Hippocampal formation (tissue), 2 donors: ENCODE data around the gene C5orf52.
A peak's percentile ranks its signal among the peaks of the same experiment; 100 is the strongest.
"Not testable (repeated sequence)": the region's sequence is repeated elsewhere in the genome, so short reads cannot be mapped to it uniquely, and the experiment has no call there.

Source experiments
- DNase-seq, 2 donors: peaks; one replicate each; lab custom pipeline; 2025; lab: John Stamatoyannopoulos, UW

C5orf52 gene

GRCh38 chr5:157679801-157680200 is 8.5 kb downstream of the C5orf52 start:
- DNase-seq: no peak

DNA sequence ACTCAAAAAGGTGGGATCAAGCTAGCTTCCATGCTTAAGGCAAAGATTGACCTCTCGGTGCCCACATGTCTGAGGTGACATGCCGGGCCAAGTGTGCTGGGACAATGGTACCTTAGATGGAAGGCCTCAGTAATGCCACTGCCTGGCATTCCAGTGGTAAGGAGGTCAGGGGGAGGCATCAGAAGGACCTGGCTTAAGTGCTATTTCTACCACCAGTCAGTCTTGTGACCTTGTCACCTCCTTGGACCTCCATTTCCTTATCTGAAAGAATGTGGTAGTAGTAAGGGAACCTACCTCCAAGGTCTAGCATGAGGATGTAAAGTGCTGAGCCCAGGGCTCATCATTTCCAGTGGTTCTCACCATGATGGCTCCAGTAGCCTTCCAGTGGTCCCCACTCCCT is 8.9 kb downstream of the C5orf52 start:
- DNase-seq: no peak

- DNase-seq: no peak
Measured at GRCh38 chr5:157681048-157681447, 9.7 kb downstream of the C5orf52 start.

DNA sequence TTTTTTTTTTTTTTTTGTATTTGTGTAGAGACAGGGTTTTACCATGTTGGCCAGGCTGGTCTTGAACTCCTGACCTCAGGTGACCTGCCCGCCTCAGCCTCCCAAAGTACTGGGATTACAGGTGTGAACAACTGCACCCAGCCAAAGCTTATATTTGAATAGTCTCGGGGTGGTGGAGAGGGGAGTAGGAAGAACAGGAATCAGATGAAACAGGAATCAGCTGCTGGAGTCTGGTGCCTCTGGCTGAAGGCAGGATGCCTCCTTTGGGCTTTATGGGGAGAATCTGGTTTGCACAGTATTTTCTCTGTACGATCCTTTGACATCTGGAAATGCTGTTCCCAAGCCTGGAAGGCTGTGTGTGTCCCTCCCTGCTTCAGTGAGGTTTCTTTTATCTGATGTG is 10.9 kb downstream of the C5orf52 start:
- no peak for DNase-seq

DNA sequence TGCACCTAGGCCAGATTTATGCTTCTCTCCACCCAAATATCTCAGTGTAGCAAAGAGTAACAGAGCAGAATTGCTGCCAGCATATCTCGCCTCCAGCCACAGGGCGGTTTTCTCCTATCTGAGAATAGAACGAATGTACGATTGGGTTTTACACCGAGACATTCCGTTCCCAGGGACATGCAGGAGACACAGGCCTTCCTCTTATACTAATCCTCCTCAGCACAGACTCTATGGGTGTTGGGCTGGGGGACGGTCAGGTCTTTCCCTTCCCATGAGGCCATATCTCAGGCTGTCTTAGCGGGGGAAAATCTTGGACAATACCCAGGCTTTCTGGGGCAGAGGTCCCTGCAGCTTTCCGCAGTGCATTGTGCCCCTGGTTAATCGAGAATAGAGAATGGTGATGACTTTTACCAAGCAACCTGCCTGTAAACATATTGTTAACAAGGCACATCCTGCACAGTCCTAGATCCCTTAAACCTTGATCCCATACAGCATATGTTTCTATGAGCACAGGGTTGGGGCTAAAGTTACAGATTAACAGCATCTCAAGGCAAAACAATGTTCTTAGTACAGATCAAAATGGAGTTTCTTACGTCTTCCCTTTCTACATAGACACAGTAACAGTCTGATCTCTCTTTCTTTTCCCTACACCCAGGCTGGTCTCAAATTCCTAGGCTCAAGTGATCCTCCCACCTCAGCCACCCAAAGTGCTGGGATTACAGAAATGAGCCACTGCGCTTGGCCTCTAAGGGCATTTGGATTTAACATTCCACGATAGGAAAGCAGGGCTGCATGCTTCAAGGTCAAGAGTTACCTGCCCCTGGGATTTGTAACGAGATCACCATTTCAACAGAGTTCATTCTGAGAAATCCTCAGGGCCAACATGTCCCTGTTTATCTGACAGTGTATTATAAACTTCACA is 15.2 kb downstream of the C5orf52 start:
- DNase-seq: not testable (repeated sequence)

GRCh38 chr5:157687198-157687554 is 15.8 kb downstream of the C5orf52 start:
- DNase-seq: no peak

- DNase-seq: no peak
Measured at GRCh38 chr5:157689942-157690689, 18.8 kb downstream of the C5orf52 start.

DNA sequence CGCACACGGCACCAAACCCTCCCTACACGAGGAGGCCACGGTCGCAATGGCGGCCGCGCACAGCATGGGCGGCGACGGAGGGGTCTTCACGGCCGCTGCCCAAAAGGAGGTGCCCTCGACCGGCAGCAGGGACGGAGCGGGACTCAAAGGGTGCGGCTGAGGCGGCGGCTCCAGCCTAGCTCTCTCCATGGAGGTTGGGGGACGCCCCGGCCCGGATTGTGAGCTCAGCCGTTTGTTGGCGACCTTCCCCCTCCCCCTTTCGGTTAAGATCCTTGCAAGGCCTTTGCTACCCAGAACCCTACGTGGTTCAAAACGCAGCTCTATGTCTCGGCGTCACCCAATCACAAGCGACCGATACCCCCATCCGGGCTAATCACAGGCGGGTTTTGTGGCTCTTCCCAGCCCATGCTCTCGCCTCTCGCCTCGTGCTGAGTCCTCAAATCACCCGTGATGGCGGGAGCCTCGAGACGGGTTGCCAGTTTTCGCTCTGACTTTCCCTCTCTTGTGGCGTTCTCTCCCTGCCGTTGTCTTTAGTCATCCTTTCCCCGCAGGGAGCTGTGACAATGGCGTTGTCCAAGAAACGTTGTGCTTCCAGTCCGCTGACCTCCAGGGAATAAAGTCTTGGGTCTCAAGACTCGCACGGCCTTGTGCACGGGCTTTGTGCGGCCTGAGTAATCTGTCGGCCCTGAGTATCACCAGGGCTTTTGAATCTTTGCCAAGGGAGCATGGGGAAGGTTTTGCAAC is 19.5 kb downstream of the C5orf52 start:
- DNase-seq: no peak

DNA sequence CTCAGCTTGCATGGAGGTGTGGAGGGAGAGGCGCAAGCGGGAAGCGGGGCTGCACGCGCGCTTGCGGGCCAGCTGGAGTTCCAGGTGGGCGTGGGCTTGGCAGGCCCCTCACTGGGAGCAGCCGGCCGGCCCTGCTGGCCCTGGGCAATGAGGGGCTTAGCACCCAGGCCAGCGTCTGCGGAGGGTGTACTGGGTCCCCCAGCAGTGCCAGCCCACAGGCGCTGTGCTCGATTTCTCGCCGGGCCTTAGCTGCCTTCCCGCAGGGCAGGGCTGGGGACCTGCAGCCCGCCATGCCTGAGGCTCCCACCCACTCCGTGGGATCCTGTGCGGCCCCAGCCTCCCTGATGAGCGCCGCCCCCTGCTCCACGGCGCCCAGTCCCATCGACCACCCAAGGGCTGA is 22.5 kb downstream of the C5orf52 start:
- DNase-seq: not testable (repeated sequence)

GRCh38 chr5:157696154-157696553 is 24.8 kb downstream of the C5orf52 start:
- not testable (repeated sequence) for DNase-seq

- not testable (repeated sequence) for DNase-seq
Measured at GRCh38 chr5:157698674-157699073, 27.3 kb downstream of the C5orf52 start.

DNA sequence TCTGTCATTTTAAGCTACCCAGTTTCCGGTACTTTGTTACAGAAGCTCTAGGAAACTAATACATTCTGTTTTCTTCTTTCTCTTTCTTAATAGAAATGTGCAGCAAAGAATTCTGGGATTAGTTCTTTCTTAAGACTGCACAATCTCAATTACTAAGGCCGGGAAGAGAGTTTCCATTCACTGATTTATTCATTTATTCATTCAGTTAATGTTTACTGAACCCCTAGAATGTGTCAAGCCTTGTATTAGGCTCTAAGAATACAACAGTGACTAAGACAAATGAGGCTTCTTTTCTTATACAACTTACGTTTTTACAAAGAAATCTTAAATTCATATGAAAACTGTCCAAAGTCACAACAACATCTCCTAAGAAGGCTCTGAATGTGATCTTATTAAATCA is 32.4 kb downstream of the C5orf52 start:
- no peak for DNase-seq

DNA sequence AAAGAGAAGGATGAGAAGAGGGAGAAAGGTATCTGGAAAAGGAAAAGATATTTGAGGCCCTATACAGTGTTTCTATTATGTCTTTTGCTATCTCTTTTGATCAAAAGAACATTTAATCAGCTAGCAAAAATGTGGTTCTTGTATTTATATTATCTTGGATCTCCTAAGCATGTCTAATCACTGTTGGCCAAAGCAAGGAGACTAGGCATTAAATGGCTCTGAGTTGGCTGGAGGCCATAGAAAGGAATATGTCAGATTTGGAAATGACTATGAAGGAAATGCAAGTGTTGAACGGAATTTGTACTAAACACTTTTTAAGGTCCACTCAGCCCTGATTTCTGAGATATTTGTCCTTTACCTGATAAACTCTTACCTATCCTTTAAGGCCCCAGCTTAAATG is 37.5 kb downstream of the C5orf52 start:
- DNase-seq: no peak

DNA sequence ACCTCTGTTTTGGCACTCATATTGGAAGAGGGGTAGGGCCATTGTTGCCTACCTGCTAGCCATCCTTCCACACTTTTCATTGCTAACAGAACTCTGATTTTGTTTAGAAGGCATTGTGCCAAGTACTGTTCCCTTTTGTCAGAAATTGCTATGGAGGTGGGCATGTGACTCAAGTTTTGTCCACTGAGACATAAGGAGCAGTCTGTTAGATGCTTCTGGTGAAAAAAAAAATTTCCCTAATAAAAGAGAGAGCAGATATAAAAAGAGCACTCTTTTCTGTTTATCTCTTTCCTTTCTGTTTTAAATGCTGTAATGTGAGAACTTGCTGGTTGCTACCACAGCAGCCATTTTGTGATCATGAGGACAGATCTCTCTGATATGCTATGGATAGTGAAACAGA is 38.0 kb downstream of the C5orf52 start:
- no peak for DNase-seq

- no peak for DNase-seq
Measured at GRCh38 chr5:157710431-157710830, 39.1 kb downstream of the C5orf52 start.

DNA sequence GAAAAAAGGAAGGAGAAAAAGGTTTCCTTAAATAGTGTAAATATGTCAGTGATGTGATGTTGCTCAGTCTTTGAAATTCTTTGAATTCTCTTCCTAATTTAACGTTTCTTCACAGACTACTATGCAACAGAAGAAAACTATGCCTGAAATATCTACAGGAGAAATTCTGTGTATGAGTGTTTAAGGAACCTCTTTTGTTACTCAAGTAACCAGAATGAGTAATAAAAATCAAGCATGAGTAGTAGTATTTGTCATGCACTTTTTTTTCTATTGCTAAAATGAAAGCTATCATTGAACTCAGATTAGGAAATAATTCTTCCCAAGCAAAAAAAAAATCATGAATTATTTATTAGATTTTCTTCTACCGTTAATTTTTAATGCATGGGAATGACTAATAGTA is 39.5 kb downstream of the C5orf52 start:
- no peak for DNase-seq

DNA sequence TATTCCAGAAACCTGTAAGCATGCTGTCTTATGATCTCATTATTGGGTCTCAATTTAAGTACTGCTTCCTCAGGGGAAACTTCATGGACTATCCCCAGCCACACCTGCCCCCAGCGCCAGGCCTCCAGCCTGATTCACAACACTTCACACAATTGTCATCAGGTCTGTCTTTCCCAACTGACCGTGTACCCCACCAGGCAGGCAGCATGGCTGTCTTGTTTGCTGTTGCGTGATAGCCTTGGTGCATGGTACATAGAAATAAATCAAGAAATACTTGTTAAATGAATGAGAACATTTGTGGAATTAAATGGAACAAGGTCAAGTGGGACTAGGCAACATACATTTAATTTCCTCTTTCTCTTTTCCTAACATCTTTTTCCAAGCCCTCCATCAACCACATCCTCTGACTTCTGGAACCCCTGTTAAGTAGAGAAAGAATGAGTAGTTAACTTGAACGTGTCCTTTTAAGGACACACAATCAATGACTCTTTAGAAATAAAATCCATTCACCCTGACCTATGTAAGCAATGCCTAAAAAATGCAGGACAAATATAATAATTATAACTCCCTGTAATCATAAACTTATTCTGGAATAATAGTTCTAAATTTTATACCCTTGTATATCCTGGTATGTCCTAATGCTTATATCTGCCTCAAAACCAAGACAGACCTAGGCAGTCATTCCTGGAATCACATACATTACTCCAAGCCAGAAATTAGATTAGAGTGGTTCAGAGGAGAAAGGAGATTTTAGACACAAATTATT is 42.7 kb downstream of the C5orf52 start:
- DNase-seq: no peak

GRCh38 chr5:157714596-157714864 is 43.2 kb downstream of the C5orf52 start:
- DNase-seq: no peak

- DNase-seq: peak; percentile 1 to 79
Measured at GRCh38 chr5:157718519-157718918, 47.2 kb downstream of the C5orf52 start.

- DNase-seq: no peak
Measured at GRCh38 chr5:157719245-157719644, 47.9 kb downstream of the C5orf52 start.

DNA sequence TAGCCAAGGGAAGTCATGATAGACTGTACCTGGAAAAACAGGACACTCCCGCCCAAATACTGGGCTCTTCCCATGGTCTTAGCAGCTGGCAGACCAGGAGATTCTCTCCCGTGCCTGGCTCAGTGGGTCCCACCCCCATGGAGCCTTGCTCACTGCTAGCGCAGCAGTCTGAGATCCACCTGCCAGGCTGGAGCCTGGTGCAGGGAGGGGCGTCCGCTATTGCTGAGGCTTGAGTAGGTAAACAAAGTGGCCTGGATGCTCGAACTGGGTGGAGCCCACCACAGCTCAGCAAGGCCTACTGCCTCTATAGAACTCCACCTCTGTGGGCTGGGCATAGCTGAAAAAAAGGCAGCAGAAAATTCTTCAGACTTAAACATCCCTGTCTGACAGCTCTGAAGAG is 49.8 kb downstream of the C5orf52 start:
- DNase-seq: no peak

DNA sequence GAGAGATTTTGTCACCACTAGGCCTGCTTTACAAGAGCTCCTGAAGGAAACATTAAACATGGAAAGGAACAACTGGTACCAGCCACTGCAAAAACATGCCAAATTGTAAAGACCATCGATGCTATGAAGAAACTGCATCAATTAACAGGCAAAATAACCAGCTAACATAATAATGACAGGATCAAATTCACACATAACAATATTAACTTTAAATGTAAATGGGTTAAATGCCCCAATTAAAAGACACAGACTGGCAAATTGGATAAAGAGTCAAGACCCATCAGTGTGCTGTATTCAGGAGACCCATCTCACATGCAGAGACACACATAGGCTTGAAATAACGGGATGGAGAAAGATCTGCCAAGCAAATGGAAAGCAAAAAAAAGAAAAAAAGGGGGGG is 51.6 kb downstream of the C5orf52 start:
- DNase-seq: not testable (repeated sequence)
